ENCODE measurements around the gene UCMA. TPM values are rescaled to one million over a fixed set of nuclear protein-coding genes. Genes with fewer than 3 reads are reported as not detected.

The UCMA gene
- total RNA-seq, 1 experiment from 2014 or later, result not detected

DNA sequence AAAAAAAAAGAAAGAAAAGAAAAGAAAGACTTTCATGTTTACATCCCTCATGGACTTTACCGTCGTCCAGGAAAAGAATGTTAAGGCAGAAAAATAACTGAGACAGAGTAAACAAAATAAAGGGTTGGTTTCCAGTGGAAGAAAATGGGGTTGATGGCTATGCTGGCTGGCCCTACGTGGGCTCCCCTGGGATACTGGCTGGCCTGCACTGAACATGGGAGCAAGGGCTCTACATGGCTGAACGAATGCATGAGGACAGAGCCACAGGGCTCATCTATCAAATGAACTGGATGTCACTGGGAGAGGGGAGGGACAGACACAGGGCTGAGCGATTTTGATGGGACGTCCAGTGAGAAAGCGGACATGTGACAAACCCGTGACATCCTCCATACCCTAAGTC lies 2.5 kb upstream of the UCMA start:
- Histone ChIP-seq H3K36me3 (ENCODE audit: control insufficient read depth in 1 of 2, insufficient read depth in 2 of 2, low read length in 2 of 2) (no peaks in the 10 kb centered on the region), H3K9ac (ENCODE audit: low read length) (no peak overlapping the region), H3K27ac (ENCODE audit: low read depth, low read length) (no peak overlapping the region), H4K20me1 (ENCODE audit: insufficient read depth) (no peaks in the 10 kb centered on the region), H3K9me3 (ENCODE audit: control insufficient read depth in 1 of 2, insufficient read depth in 1 of 2, low read depth in 1 of 2, low read length in 2 of 2) (no peaks in the 10 kb centered on the region), H3K4me3 (replicated peaks in 1 of 2; ENCODE audit: low read depth in 1 of 2, low read length in 2 of 2) (no peak overlapping the region), H3K4me2 (ENCODE audit: low read length) (no peak overlapping the region), H3K4me1 (ENCODE audit: control insufficient read depth in 1 of 2, insufficient read depth in 2 of 2, low read length in 2 of 2) (peaks cover 0 to 3% of the 10 kb centered on the region in 2 experiments; a peak in 1 of 4 replicates), H2AFZ (ENCODE audit: low read depth, low read length, poor library complexity, severe bottlenecking) (no peak overlapping the region), H3K27me3 (ENCODE audit: insufficient read depth, low read length) (no peaks in the 10 kb centered on the region), H3K79me2 (ENCODE audit: insufficient read depth, low read length) (no peaks in the 10 kb centered on the region), H3K9me2 (ENCODE audit: insufficient read depth) (no peaks in the 10 kb centered on the region)
- DNase-seq (ENCODE audit: low read depth, low spot score) (no peak), ATAC-seq (no peak)
- intact Hi-C loops (cut with micrococcal nuclease), result no loop called here
- CTCF ChIA-PET, result no interaction called here
- no TSS peak for BruUV-seq (replicated peaks)
- RAD21 ChIA-PET (ENCODE audit: low non-redundant PET in 1 of 2, low total read pairs in 2 of 2, uncharacterized antibody in 2 of 2, unreplicated experiment in 2 of 2), result no interaction called here
- TF ChIP-seq ELF1 (IDR thresholded peaks at IDR 0.05; ENCODE audit: borderline replicate concordance, low read depth), result no peak
- no peak for TF ChIP-seq SIN3A (IDR thresholded peaks at IDR 0.05; ENCODE audit: low read depth)
- no peak for TF ChIP-seq YY1 (IDR thresholded peaks at IDR 0.05; ENCODE audit: extremely low read depth, insufficient replicate concordance, low read depth, low read length)
- TF ChIP-seq TCF7L2 (IDR thresholded peaks at IDR 0.05; ENCODE audit: borderline replicate concordance, extremely low read depth, insufficient read depth, insufficient read length), result no peak
- TF ChIP-seq JUND (IDR thresholded peaks at IDR 0.05), result no peak
- no peak for TF ChIP-seq SP1 (IDR thresholded peaks at IDR 0.05; ENCODE audit: low read depth)
- TF ChIP-seq, protein P1, sequence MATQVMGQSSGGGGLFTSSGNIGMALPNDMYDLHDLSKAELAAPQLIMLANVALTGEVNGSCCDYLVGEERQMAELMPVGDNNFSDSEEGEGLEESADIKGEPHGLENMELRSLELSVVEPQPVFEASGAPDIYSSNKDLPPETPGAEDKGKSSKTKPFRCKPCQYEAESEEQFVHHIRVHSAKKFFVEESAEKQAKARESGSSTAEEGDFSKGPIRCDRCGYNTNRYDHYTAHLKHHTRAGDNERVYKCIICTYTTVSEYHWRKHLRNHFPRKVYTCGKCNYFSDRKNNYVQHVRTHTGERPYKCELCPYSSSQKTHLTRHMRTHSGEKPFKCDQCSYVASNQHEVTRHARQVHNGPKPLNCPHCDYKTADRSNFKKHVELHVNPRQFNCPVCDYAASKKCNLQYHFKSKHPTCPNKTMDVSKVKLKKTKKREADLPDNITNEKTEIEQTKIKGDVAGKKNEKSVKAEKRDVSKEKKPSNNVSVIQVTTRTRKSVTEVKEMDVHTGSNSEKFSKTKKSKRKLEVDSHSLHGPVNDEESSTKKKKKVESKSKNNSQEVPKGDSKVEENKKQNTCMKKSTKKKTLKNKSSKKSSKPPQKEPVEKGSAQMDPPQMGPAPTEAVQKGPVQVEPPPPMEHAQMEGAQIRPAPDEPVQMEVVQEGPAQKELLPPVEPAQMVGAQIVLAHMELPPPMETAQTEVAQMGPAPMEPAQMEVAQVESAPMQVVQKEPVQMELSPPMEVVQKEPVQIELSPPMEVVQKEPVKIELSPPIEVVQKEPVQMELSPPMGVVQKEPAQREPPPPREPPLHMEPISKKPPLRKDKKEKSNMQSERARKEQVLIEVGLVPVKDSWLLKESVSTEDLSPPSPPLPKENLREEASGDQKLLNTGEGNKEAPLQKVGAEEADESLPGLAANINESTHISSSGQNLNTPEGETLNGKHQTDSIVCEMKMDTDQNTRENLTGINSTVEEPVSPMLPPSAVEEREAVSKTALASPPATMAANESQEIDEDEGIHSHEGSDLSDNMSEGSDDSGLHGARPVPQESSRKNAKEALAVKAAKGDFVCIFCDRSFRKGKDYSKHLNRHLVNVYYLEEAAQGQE (IDR thresholded peaks at IDR 0.05; ENCODE audit: low read depth), result no peak
- TF ChIP-seq ZNF274 (IDR thresholded peaks at IDR 0.05; ENCODE audit: low read depth, low read length), result no peak
- TF ChIP-seq EGR1 (IDR thresholded peaks at IDR 0.05; ENCODE audit: low read depth), result no peak
- TF ChIP-seq, protein P2, sequence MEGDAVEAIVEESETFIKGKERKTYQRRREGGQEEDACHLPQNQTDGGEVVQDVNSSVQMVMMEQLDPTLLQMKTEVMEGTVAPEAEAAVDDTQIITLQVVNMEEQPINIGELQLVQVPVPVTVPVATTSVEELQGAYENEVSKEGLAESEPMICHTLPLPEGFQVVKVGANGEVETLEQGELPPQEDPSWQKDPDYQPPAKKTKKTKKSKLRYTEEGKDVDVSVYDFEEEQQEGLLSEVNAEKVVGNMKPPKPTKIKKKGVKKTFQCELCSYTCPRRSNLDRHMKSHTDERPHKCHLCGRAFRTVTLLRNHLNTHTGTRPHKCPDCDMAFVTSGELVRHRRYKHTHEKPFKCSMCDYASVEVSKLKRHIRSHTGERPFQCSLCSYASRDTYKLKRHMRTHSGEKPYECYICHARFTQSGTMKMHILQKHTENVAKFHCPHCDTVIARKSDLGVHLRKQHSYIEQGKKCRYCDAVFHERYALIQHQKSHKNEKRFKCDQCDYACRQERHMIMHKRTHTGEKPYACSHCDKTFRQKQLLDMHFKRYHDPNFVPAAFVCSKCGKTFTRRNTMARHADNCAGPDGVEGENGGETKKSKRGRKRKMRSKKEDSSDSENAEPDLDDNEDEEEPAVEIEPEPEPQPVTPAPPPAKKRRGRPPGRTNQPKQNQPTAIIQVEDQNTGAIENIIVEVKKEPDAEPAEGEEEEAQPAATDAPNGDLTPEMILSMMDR (IDR thresholded peaks at IDR 0.05 in 2 of 3, conservative IDR thresholded peaks at IDR 0.05 in 1 of 3; ENCODE audit: borderline replicate concordance in 1 of 3, insufficient read depth in 1 of 3, low read depth in 2 of 3, low read length in 2 of 3), result no peak
- no peak for TF ChIP-seq FOSL1 (IDR thresholded peaks at IDR 0.05; ENCODE audit: low read depth)
- no peak for TF ChIP-seq RAD21 (IDR thresholded peaks at IDR 0.05; ENCODE audit: low read depth)
- TF ChIP-seq, protein P3, sequence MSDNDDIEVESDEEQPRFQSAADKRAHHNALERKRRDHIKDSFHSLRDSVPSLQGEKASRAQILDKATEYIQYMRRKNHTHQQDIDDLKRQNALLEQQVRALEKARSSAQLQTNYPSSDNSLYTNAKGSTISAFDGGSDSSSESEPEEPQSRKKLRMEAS (IDR thresholded peaks at IDR 0.05), result no peak
- no peak for TF ChIP-seq POLR2A (IDR thresholded peaks at IDR 0.05; ENCODE audit: borderline replicate concordance, extremely low read depth, insufficient read depth, insufficient read length)
- no peak for TF ChIP-seq ZFX (IDR thresholded peaks at IDR 0.05)
- no peak for TF ChIP-seq CBX3 (IDR thresholded peaks at IDR 0.05; ENCODE audit: low read depth)
- no peak for TF ChIP-seq EZH2 (IDR thresholded peaks at IDR 0.05)
- no peak for TF ChIP-seq SRF (IDR thresholded peaks at IDR 0.05; ENCODE audit: low read depth)
- TF ChIP-seq, protein P4, sequence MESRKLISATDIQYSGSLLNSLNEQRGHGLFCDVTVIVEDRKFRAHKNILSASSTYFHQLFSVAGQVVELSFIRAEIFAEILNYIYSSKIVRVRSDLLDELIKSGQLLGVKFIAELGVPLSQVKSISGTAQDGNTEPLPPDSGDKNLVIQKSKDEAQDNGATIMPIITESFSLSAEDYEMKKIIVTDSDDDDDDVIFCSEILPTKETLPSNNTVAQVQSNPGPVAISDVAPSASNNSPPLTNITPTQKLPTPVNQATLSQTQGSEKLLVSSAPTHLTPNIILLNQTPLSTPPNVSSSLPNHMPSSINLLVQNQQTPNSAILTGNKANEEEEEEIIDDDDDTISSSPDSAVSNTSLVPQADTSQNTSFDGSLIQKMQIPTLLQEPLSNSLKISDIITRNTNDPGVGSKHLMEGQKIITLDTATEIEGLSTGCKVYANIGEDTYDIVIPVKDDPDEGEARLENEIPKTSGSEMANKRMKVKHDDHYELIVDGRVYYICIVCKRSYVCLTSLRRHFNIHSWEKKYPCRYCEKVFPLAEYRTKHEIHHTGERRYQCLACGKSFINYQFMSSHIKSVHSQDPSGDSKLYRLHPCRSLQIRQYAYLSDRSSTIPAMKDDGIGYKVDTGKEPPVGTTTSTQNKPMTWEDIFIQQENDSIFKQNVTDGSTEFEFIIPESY (IDR thresholded peaks at IDR 0.05; ENCODE audit: extremely low read depth, insufficient replicate concordance, low read length), result no peak
- POLR2A ChIA-PET, result no interaction called here

All from HCT116 (cell line).